Mucosa of descending colon (tissue), 3 donors: ENCODE data around the gene PRELP. TPM values are rescaled to one million over a fixed set of nuclear protein-coding genes. Genes with fewer than 3 reads are reported as not detected.
A peak's percentile ranks its signal among the peaks of the same experiment; 100 is the strongest.

Experiments
- ATAC-seq: fragments of 200-7000 bp; cut with Tn5 transposase; one replicate; pipeline ENCODE4 v1.9.1; 2020; ENCODE audit warnings: mild to moderate bottlenecking, moderate library complexity
- DNase-seq, 3 donors: peaks; one replicate each; pipeline ENCODE4 v3.0.0-alpha.2; 2020
- H3K36me3 ChIP-seq: fragments of 200-600 bp; one replicate; pipeline ENCODE4 v1.8.0; 2021; ENCODE audit warnings: low read depth, mild to moderate bottlenecking
- H3K4me1 ChIP-seq: fragments of 200-600 bp; one replicate; pipeline ENCODE4 v1.8.0; 2021; ENCODE audit warnings: low read depth, mild to moderate bottlenecking
- H3K4me3 ChIP-seq: fragments of 200-600 bp; one replicate; pipeline ENCODE4 v1.8.0; 2021; ENCODE audit warnings: mild to moderate bottlenecking
- H3K9me3 ChIP-seq: fragments of 200-600 bp; one replicate; pipeline ENCODE4 v1.8.0; 2021; ENCODE audit warnings: mild to moderate bottlenecking
- CTCF ChIP-seq: fragments of 200-600 bp; IDR thresholded peaks from one replicate; pipeline ENCODE4 v1.8.0; 2022; ENCODE audit warnings: antibody characterized with exemption, mild to moderate bottlenecking
- intact Hi-C, 2 donors: fragments of 100-400 bp; cut with DNase I in 1 of 2; cut with micrococcal nuclease in 1 of 2; formaldehyde crosslinking; loops; one replicate each; pipeline versions ENCODE4 v1.11.0 to v1.11.1; 2022; cut with DNase I, micrococcal nuclease
- total RNA-seq, 3 donors: library from RNA; stranded (reverse); fragmentation: NEBNext Ultra II Directional in 2 of 3; extraction: Animal tissue kit (Norgen Biotek cat#: 25700) in 2 of 3; gene quantifications; one replicate each; pipeline versions ENCODE4 v1.2.1 to v1.2.4, GENCODE V29; 2021 to 2023
- donor health status: DM: no; HTN: no; CAD: no; lungs with moderate emphysema.
- donor health status: DM: no; HTN: no; CAD: no.
- donor health status: DM: no; HTN: yes; CAD: no.

PRELP gene
- total RNA-seq, 3 donors from 2014 or later, result 5.5 to 174 (median 5.6) TPM

GRCh38 chr1:203536980-203537455 lies 61.4 kb downstream of the PRELP start:
- H3K36me3 ChIP-seq, result no peaks in the 10 kb centered on the region
- H3K9me3 ChIP-seq, result no peaks in the 10 kb centered on the region
- no peak for TF ChIP-seq CTCF
- no peaks in the 10 kb centered on the region for H3K4me1 ChIP-seq
- no peak overlapping the region for H3K4me3 ChIP-seq
- intact Hi-C loops, result no loop called here
- ATAC-seq (peak; percentile 44), DNase-seq (no peak)

- no peaks in the 10 kb centered on the region for H3K4me1 ChIP-seq
- TF ChIP-seq CTCF, result no peak
- H3K9me3 ChIP-seq, result no peaks in the 10 kb centered on the region
- no peak overlapping the region for H3K4me3 ChIP-seq
- DNase-seq, result peak in 1 of 3 donors; percentile 12
- intact Hi-C loops, result no loop called here
- ATAC-seq, result peak; percentile 57
- no peaks in the 10 kb centered on the region for H3K36me3 ChIP-seq
Measured at GRCh38 chr1:203537806-203538464, 62.3 kb downstream of the PRELP start.

- DNase-seq, result no peak
- Histone ChIP-seq H3K36me3 (no peaks in the 10 kb centered on the region), H3K4me1 (no peaks in the 10 kb centered on the region), H3K9me3 (no peaks in the 10 kb centered on the region), H3K4me3 (no peak overlapping the region)
- no peak for TF ChIP-seq CTCF
- intact Hi-C loops, result no loop called here
- no peak for ATAC-seq
Measured at GRCh38 chr1:203538726-203539125, 63.1 kb downstream of the PRELP start.

- intact Hi-C loops, result no loop called here
- H3K4me1 ChIP-seq, result no peaks in the 10 kb centered on the region
- DNase-seq, result no peak
Measured at GRCh38 chr1:203539831-203540546, 64.4 kb downstream of the PRELP start.

More at GRCh38 chr1:203539831-203540546, 64.4 kb downstream of the PRELP start:
- no peak for ATAC-seq
- no peak for TF ChIP-seq CTCF
- H3K36me3 ChIP-seq, result no peaks in the 10 kb centered on the region
- no peaks in the 10 kb centered on the region for H3K9me3 ChIP-seq
- H3K4me3 ChIP-seq, result no peak overlapping the region

Other genes with a start within 250 kb of the PRELP start
- gene CHIT1, start 246.1 kb upstream of the PRELP start, total RNA-seq, result under 1 TPM in 2 of 3 donors, not detected in 1; 0.13 to 0.96 TPM
- gene BTG2, start 170.3 kb upstream of the PRELP start, total RNA-seq, result 100 to 1,000 TPM in 1 of 3 donors, 10 to 100 TPM in 2; 65.7 to 406 (median 69.1) TPM
- 10 to 100 TPM; 26.6 to 45.7 (median 33.3) TPM for gene FMOD, start 124.7 kb upstream of the PRELP start, total RNA-seq
- not detected for gene OPTC, start 18.3 kb downstream of the PRELP start, total RNA-seq
- gene ATP2B4, start 151.0 kb downstream of the PRELP start, total RNA-seq, result 100 to 1,000 TPM in 1 of 3 donors, 10 to 100 TPM in 2; 20.2 to 372 (median 31.0) TPM